DOHH2 (cell line): ENCODE measurements around the gene GIMAP1.

Experiments
- EZH2phosphoT487 ChIP-seq: fragments of 200-600 bp; sonication (generic); IDR thresholded peaks from 2 replicates; pipeline ENCODE4 v1.6.1; 2017; ENCODE audit warnings: borderline replicate concordance, mild to moderate bottlenecking, antibody characterized with exemption, low read length, moderate library complexity, mixed read lengths
- TF ChIP-seq, protein P1 (sequence below): fragments of 200-600 bp; sonication (generic); IDR thresholded peaks from one replicate; pipeline ENCODE4 v1.5.1; 2014; ENCODE audit warnings: antibody characterized with exemption, mild to moderate bottlenecking, low read depth, low read length; ENCODE audit not compliant: poor library complexity, severe bottlenecking

DNA sequence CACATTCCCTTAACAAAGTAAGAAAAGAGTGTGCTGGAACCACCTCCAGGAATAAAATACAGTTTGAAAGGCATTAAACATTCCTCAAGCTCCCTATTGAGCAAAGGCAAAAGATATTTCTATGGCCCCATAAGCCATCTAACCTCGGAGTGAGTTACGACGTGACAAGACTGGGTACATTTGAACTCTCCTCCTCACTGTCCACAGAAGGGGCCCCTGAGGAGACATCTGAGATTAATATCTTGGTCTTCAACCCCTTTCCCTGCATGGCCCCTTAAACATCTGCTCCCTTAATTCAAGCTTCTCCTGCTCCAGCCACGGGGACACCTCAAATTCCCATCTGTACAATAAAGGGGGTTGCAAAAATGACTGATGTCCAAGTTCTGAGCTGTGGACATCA lies 526 bp downstream of the GIMAP1 start:
- TF ChIP-seq, protein P1, sequence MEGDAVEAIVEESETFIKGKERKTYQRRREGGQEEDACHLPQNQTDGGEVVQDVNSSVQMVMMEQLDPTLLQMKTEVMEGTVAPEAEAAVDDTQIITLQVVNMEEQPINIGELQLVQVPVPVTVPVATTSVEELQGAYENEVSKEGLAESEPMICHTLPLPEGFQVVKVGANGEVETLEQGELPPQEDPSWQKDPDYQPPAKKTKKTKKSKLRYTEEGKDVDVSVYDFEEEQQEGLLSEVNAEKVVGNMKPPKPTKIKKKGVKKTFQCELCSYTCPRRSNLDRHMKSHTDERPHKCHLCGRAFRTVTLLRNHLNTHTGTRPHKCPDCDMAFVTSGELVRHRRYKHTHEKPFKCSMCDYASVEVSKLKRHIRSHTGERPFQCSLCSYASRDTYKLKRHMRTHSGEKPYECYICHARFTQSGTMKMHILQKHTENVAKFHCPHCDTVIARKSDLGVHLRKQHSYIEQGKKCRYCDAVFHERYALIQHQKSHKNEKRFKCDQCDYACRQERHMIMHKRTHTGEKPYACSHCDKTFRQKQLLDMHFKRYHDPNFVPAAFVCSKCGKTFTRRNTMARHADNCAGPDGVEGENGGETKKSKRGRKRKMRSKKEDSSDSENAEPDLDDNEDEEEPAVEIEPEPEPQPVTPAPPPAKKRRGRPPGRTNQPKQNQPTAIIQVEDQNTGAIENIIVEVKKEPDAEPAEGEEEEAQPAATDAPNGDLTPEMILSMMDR: no peak
- no peak for TF ChIP-seq EZH2phosphoT487
